Stimulated activated naive CD4-positive, alpha-beta T cell treated with Interleukin-2 at 50 U/mL for 16 hours (primary cell): ENCODE data around the gene FAM216B.
"Not testable (repeated sequence)": the region's sequence is repeated elsewhere in the genome, so short reads cannot be mapped to it uniquely, and the experiment has no call there.

Experiments
- DNase-seq: peaks from one replicate; lab custom pipeline; 2025; lab: John Stamatoyannopoulos, UW

The FAM216B gene

GRCh38 chr13:42781352-42781751 lies at the start of gene FAM216B:
FAM216B (plus strand) TSS chr13:42781584; CDS start chr13:42784068, 2,484 bp downstream.
- no peak for DNase-seq

DNA sequence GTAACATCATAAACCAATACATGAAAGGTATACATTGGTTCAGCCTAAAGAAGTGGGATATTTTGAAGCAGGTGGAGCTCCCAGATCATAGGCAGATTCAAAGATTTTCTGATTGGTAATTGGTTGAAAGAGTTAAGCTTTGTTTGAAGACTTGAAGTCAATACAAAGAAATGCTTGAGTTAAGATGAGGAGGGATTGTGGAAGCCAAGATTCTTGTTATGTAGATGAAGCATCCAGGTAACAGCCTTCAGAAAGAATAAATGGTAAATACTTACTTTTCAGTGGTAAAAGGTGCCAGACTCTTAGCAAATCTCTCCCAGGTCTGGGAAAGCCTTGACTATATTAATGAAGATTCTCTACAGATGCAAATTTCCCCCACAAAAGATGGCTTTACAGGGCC lies 49.3 kb upstream of the FAM216B start:
- no peak for DNase-seq

GRCh38 chr13:42733046-42733445 lies 48.3 kb upstream of the FAM216B start:
- no peak for DNase-seq

DNA sequence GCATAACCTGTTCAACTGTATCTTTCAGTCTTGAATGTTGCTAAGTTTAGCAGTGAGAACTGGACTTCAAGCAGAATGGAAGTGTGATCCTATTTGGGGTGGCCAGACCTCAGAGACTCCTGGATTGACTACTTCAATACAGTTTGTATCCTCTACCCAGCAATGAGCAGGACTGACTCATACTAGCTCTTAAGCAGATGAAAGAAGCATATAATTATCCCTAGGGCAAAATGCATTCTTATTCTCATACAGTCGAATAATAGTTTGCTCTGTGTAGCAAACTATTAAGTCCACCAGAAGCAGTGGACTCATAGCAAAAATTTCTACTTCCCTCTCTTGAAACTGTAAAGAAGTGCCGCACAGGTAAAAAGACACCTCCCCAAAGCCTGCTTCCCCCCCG lies 46.4 kb upstream of the FAM216B start:
- no peak for DNase-seq

GRCh38 chr13:42740753-42741152 lies 40.6 kb upstream of the FAM216B start:
- DNase-seq = no peak

DNA sequence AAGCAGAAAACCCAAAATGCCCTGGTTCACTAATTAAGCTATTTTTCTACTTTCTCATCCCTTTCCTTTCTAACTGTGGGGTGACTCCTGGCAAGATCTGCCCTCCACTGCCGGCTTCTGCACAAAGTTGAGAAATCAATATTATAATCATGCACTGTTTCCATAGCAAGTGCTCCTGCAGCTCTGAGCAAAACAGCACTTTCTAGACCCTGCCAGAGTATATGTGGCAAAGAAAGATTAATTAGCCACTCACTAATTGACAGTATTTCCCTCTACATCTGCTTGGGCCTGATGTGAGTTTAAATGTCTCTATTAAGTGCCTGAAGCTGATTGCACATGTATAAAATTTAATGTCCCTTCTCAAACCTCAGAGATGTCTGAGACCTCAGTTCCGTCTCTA lies 39.5 kb upstream of the FAM216B start:
- DNase-seq = no peak

GRCh38 chr13:42745655-42746054 lies 35.7 kb upstream of the FAM216B start:
- no peak for DNase-seq

DNA sequence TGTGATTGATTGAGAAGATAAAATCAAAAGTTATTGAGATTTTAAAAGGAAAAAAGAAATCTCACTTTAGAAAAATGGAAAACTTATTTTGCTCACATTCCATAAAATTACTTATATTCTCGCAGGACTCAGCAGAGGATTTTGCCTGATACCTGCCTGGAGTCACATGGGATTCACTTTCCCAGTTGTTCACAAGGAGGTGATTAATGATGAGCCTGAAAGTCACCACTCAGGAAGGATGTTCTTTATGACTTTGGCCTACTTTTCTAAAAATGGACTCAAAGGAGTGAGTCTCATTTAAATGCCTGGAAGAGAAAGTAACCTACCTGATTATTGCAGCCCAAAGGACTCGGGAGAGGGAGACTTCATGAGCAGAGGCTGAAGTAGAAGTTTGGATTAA lies 34.5 kb upstream of the FAM216B start:
- no peak for DNase-seq

DNA sequence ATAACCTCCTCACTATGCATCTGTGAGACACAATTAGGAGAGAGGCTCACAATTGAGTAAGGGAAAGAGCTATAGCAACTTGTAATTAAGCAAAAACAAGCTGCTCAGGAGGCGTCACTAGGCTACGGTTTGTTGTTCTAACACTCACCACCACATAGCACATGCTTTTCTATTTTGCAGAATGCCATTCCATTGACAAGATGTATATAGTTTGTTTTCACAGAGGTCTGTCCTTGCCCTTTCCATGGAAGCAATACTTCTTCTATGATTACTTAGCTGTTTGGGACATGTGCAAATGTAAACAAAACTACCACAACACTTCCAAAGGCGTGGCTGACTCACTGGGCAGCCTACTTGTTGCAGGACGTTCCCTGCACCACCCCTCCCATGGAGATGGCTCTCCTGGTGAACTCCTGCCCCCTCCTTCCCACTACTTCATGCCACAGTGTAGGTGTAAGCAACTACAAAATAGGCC lies 33.9 kb upstream of the FAM216B start:
- DNase-seq = no peak

- no peak for DNase-seq
These were observed 30.6 kb upstream of the FAM216B start for GRCh38 chr13:42750794-42751193.

GRCh38 chr13:42751693-42752092 lies 29.7 kb upstream of the FAM216B start:
- no peak for DNase-seq

DNA sequence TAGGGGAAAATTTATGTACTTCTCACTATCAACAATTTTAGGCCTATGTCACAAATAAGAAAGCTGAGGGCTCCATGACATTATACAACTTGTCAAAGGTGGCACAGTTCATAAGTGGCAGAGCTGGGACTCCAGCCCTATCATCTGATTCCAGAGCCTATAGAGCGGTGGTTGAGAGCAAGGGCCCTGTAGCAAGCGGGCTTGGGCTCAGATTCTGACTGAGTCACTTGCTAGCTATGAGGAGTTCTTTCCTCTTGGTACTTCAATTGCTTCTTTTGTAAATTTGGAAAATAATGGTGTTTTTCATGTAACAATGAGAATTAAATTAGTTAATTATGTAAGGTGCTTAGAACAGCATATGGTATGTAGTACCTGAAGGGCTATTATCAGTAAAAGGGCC lies 28.7 kb upstream of the FAM216B start:
- DNase-seq = no peak

DNA sequence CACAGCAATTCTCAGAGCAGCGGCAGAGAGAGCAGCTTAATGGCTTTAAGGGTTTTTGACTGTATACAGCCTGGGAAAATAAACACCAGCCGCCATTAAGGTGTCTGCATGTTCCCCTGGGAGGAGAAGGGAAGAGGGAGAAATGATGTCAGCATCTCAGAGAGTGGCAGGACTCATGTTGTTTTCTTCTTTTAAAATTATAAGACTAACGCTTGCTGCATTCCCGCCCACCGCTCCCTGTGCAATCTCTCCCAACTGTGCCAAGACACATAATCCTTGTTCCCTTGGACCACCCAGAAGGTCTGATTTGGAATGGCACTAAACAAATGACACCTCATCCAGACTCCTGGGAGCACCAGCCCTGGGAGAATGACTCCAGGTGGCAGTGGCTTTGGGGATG lies 27.7 kb upstream of the FAM216B start:
- no peak for DNase-seq

GRCh38 chr13:42754801-42755510 lies 26.4 kb upstream of the FAM216B start:
- no peak for DNase-seq

GRCh38 chr13:42757678-42758420 lies 23.5 kb upstream of the FAM216B start:
- no peak for DNase-seq

GRCh38 chr13:42758515-42758914 lies 22.9 kb upstream of the FAM216B start:
- DNase-seq = no peak

DNA sequence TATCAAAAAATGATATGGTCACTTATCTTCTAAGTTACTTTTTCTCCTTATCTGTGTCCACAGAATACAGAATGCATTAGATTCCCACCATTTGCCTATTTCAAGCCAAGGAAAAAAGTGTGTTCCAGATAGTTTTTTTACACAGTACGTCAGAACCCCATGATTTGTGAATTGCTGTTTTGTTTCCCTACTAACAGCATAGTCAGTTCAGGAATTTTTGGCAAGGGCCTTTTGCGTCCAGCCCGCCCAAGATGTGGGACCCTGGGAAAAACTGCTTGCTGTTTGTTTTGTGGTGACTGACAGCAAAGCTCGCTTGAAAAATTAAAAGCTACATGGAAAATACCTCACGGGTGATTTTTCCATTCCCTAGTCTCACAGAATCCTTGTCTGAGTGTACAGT lies 20.4 kb upstream of the FAM216B start:
- DNase-seq = no peak

DNA sequence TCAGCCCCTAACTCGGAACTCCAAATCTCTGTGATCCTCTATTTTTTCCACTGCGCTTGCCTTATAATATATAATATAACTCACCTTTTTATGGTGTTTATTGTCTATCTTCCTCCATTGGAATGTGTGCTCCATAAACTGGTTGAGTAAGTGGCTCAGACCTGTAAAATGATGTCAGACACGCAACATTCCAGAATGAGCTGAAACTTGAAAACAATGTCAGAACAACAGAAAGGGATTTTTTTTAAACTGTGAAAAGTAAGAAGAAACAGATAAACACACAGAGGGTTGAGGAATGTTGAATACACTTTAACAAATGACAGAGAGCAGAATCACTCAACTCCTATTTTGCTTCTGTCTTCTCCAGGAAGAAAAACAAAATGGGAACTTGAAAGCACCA lies 19.1 kb upstream of the FAM216B start:
- DNase-seq = no peak

DNA sequence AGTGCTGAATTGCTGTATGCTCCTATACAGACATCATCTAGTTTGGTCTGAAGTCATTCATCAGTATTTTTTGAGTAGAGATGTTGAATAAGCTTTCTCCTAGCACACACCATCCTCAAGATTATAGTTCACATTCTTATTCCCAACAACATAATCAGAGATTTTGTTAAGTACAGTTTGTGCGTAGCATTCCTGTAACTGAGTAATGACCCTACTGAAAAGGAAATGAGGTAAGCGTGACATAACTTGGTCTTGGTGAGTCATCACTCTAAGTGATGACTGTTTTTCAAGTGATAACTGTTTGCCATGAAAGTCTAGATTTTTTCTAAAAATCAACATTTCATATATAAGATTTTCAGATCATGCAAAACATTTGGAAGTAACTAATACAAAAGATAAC lies 18.5 kb upstream of the FAM216B start:
- DNase-seq = no peak

- no peak for DNase-seq
These were observed 15.4 kb upstream of the FAM216B start for GRCh38 chr13:42766016-42766415.

DNA sequence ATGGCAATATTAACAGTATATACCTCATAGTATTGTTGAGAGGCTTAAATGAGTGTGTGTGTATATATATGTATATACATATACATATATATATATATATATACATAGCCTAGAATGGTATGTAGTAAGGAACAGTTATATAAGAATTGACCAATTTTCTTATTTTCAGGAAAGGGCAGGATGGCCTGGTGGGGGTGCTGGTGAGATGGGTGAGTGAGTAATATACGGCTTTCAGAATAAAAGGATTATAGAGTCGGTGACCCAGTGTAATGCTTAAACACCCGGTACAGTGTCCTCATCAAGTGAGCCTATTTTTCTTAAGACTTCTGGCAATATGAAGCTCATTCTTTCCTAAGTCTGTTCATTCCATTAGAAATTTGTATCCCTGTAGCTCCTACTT lies 11.7 kb upstream of the FAM216B start:
- no peak for DNase-seq

DNA sequence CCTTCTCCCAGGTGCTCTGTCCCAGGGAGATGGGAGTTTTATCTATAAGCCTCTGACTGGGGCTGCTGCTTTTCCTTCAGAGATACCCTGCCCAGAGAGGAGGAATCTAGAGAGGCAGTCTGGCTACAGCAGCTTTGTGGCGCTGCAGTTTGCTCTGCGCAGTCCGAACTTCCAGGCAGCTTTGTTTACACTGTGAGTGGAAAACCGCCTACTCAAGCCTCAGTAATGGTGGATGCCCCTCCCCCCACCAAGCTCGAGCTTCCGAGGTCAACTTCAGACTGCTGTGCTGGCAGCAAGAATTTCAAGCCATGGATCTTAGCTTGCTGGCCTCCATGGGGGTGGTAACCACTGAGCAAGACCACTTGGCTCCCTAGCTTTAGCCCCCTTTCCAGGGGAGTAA lies 4.8 kb upstream of the FAM216B start:
- DNase-seq = not testable (repeated sequence)

DNA sequence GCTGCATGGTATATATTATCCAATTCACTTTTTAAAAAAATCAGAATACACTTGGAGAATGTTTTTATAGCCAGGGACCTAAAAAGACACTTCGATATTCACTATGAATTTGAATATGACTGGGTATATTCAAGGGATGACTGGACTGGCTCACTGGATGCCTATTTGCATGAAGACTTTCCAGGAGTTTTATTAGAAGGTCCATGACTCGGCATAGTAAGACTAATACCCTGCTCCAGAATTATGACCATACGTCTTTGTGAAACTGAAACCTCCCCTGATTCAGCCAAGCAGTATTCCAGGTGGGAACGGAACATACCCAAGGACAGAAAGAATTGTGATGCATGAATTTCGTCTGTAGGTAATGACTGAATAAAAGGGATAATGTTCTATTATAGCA lies 3.9 kb upstream of the FAM216B start:
- DNase-seq = no peak

- DNase-seq = no peak
These were observed 1.3 kb upstream of the FAM216B start for GRCh38 chr13:42780044-42780443.
